Stimulated activated CD8-positive, alpha-beta memory T cell treated with anti-CD3 and anti-CD28 coated beads, Interleukin-15, amount 100 ng/mL, for 48 hours (primary cell): ENCODE results near the gene LRATD1.
A peak's percentile ranks its signal among the peaks of the same experiment; 100 is the strongest.

Experiments
- DNase-seq, 2 donors: peaks; one replicate each; pipeline ENCODE4 v3.0.0-alpha.2; 2020; ENCODE audit warnings: low read depth in 2 of 2

The LRATD1 gene

DNA sequence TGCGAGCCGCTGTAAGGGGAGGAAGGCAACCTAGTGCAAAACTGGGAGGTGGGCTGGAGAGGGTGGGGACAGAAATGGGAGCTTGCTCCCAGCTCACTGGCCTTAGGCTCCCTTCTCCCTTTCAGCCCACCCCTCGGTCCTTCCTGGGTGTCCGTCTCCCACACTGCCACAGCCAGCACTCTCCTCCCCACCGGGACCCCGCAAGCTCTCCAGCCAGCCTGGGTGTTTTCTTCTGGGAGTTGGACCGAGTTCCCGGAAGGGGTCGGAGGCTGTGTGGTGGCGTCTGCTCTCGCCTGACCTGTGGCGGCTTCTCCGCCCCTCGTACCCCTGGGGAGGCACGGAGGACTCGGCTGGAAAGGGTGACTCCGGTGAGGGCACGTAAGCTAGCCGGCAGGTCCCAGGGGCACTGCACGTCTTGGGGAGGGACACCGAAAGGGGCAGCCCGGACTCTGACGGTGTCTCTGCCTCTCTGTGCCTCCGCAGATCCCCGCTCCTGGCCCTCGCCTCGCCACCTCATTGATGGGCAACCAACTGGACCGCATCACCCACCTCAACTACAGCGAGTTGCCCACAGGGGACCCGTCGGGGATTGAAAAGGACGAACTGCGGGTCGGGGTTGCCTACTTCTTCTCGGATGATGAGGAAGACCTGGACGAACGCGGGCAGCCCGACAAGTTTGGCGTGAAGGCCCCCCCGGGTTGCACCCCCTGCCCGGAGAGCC, 1.1 kb downstream of the LRATD1 start:
- no peak for DNase-seq

DNA sequence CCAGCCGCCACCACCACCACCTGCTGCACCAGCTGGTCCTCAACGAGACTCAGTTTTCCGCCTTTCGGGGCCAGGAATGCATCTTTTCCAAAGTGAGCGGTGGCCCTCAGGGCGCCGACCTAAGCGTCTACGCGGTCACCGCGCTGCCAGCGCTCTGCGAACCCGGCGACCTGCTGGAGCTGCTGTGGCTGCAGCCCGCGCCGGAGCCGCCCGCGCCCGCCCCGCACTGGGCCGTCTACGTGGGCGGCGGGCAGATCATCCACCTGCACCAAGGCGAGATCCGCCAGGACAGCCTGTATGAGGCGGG, 1.6 kb downstream of the LRATD1 start:
- no peak for DNase-seq

DNA sequence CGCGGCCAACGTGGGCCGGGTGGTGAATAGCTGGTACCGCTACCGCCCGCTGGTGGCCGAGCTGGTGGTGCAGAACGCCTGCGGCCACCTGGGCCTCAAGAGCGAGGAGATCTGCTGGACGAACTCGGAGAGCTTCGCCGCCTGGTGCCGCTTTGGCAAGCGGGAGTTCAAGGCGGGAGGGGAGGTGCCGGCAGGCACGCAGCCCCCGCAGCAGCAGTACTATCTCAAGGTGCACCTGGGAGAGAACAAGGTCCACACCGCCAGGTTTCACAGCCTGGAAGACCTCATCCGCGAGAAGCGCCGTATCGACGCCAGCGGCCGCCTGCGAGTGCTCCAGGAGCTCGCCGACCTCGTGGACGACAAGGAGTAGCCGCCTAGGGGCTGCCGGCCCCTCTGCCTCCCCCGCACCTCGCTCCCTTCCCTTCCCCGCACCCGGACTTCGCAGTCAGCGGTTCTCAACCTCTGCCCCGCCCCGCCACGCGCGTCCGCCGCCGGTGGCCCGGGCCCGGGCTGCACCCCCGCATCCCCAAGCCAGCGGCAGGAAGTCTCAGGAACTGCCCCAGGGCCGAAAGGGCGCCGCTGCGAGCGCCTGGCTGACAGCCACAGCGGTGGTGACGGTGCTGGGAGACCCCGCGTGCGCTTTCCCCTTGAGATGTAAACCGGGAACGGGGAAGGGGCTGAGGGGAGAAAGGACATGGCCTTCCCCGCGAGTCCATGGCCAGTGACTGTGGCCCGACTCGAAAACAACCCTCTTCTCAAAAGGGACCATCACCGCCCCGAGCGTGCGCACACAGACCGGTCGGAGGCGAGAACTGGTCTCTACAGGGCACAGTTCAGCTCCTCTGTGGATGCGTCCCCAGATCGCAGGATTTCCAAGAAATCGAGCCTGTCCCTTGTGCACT, 2.2 kb downstream of the LRATD1 start:
- peak in 1 of 2 donors; percentile 7 for DNase-seq

DNA sequence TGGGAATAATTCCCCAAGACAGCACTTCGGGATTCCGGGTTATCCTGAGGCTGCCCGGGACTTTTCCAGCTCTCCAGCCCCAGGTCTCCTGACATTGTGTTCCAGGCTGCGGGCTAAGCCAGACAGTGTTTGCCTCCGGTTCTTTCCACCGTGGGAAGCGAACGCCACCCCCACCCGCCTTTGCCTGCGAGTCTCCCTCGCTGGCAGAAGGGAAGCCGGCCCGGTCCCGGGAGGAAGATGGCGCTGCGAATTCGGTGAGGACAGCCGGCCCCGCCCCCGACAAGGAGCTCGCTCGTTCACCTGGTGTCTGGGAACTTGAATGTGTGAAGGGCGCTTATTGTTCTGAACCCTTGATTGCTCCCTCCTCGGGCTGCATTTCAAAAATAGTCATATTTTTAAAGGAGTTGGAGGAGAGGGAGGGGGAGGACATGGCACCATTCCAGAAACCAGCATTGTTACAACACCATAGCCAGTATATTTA, 2.9 kb downstream of the LRATD1 start:
- DNase-seq, result no peak

DNA sequence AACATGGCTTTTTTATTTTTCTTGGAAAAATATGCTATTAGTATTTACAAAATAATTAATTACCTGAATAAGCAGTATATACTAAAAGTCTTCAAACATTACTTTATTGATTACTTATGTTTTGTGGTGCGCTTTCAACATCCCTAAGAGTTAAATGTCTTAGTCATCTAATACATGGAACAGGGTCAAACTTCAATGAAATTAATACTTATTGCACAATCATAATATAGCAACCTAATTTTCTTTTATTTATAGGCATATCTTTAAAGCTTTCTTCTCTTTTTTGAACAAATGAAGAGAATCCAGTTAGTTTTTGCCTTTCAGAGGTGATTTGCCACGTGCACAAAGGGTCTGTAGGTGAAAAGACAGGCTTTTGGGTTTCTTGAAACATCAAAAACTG, 6.0 kb downstream of the LRATD1 start:
- DNase-seq, result no peak

DNA sequence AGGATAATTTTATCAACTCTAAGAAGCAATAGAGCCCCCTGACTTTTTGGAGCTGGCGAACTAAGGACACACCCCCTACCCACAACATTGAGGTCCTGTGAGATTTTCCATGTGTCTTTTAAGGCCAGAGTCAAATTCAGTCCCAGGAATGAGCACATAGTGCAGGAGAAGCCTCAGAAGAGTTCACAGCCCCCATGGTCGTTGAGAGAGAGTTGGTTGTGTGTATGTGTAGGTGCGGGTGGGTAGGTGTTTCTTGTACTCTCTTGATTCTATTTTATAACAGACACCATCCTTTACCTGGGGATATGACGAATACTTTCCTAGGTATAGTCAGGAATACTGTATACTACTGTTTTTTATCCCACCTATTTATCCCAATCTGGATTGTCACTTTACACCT, 8.6 kb downstream of the LRATD1 start:
- DNase-seq, result no peak

DNA sequence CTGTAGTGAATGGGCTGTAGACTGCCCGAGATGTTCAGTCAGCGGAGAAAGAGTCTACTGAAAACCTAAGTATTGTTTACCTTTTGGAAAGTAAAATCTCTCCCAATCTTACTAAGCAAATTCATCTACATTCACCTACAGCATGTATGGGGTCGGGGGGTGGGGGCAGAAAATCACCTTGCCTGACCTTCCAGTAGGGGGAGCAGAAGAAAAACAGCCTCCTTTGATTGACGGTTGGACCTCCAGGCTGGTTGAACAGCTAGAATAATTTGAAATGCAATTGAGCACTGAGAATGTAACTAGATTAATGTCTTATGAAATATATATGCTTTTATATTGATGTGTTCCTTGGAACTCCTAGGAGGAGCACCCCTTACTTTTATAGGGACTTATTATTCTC, 10.0 kb downstream of the LRATD1 start:
- DNase-seq, result no peak

DNA sequence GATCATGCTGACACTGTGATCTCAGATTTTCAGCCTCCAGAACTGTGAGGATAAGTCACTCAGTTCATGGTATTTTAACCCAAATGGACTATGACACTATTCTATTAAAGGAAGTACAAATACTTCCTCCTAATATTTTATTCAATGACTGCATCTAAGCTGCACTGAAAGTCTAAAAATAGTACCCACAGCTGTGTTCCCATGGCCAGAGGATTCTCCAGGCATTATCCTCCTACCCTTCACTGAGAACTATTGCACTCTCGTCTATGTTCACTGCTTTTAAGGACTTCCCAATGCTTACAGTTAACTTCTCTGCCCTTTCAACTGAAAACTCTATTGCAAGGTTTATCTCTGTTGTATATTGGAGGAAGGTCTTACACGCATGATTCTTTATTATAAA, 15.2 kb downstream of the LRATD1 start:
- no peak for DNase-seq

DNA sequence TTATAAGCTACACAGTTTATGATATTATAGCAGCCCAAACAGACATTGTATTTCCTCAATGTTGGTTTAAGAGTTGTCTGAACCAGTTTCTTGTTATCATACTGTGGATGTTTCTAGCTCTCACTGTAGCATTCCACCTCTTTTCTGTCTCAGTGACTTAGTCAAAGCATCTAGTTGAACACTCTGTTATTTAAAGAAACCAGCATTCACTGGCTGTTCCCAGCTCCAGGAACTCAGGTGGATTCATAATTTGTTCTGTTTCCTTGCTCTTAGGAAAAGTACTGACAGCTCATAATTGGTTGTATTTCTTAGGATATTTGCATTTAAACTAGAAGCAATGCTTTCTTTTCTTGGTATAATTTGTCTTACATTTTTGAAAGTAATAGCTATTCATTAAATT, 17.5 kb downstream of the LRATD1 start:
- no peak for DNase-seq

DNA sequence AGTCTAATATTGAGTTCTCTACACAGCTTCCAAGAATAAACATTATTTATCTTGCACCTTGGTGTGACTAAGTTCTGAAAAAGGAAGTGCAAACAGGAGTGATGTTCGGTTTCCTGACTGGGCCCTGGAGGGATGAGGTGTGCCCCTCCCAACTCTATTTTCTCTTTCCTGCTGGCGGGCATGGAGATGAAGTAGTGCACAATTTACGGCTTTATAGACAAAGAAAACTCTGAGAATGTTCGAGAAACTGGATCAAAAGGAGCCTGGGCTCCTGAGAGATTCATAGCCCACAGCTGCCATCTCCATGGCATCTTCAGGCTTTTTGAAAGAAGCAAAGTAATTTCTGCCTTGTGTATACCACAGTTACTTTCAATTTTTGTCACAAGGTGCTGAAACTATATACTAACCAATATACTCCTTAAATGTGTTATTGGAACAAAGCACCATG, 22.3 kb downstream of the LRATD1 start:
- DNase-seq, result no peak

DNA sequence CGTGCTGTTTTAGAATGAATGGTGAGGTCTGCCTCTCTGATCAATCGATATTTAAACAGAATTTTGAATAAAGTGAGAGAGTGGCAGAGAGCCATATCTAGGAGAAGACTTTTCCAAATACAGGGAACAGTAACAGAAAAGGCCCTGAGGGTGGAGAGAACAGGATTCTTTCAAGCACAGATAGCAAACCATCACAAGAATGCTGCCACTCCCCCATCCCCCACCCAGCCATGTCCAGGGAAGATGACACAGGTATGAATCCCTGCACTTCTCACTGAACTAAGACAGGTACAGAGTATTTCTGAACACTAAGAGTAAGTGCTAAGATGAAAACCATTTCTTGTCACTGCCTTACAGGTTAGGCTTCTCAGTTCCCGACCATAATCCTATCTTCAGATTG, 23.6 kb downstream of the LRATD1 start:
- no peak for DNase-seq

DNA sequence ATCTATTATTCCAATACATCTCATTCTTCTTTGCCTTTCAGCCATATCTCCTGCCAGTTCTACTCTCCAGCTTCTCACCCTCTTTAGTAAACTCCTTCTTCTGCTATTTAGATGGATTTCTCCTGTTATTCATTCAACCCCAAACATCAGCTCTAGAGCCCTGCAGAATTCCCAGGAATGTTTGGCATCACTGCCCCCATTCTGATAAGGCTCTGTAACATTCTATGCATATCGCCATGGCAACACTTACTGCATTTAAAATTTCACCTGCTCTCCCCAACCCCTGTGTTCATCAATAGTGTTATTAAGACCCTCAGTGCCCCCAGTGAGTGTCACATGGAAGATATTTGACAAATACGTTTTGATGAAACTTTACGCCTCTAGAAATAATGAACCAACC, 28.6 kb downstream of the LRATD1 start:
- no peak for DNase-seq

DNA sequence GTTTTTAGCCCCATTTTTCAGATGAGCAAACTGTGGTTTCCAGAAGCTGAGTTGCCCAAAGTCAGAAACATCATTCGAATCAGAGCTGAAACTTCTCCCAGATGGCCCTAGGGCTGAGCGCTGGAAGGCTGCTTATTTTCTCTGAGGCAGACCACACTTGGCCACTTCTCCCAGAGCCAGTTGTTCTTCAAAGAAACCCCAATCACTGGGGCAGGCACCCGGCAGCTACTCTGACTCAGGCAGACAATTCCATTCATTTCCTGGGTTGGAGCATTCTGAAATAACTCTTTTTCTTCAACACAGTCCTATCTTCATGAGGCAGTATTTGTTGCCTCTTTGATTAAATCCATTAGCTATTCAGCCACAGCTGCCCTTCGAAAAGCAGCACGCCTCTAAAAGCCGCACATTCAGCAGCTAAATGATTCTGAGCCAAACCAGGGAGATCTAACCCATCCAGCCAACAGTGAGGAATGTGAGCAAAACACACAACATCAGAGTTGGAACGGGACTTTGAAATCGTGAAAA, 40.9 kb downstream of the LRATD1 start:
- DNase-seq, result no peak

DNA sequence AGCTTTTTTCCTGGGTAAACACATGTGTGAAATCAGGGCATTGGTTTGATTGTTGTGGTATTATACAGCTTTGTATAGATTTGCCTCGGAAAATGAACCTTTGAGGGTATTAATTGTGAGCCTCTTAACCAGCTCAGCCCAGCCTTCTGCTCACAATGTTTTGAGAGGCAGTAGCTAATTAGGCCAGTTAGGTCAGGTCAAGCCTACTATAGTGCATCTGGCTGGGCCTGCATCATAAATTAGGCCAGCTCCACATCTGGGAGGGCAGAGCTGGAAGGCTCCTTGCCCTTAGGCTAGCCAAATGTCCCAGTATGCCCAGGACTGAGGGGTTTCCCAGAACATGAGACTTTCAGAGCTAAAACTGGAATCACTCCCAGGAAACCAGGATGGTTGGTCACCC, 43.0 kb downstream of the LRATD1 start:
- DNase-seq, result no peak

DNA sequence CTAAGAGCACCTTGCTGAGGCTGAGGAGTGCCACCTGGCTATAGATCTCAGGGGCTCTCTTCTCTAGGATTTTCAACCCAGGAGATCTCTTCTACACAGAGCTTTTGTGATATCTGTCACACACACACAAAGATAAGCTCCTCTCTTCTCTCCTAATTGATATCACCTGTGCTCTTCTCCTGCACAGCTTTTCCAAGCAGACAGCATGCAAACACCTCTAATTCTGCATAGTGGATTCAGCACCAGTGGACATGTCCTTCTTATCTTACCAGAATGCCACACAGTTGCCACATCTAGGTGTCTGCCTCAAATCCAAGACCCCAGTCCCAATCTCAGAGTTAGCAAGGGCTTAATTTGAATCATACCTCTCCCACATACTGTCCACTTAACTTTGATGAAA, 43.9 kb downstream of the LRATD1 start:
- DNase-seq, result no peak

DNA sequence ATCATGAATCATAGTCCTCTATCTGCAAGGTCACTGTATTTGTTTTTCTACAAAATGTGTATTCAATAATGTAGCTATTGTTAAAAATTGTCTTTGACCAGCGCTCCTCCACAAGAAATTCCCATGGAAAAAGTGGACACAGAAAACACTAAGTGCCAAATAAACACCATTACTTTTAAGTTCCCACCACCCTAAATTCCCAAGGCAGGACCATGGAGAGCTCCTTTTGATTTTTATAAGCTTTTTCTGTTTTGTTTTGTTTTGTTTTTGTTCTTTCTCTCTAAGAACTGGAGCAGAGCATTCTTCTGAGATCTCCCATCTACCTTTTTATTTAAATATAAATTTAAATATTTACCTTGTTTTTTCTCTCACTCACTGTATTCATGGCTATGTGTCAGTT, 44.5 kb downstream of the LRATD1 start:
- no peak for DNase-seq

DNA sequence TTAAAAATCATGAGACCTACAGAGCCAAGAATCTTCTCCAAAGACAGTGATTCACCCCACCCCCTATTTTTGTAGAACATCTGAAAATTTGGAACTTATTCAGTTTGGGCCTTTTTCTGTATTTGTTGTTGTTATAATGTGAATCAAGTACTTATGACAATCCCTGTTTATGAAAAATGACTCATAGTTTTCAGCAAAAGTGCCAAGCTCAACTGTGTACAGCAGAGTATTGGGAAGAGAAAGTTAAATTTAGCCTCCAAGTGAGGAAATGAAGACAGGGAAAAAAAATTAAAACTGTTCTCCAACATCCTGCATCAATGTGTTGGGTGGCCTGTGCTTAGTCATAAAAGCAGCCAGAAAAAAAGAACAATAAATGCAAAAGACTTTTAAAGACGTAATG, 46.2 kb downstream of the LRATD1 start:
- no peak for DNase-seq

DNA sequence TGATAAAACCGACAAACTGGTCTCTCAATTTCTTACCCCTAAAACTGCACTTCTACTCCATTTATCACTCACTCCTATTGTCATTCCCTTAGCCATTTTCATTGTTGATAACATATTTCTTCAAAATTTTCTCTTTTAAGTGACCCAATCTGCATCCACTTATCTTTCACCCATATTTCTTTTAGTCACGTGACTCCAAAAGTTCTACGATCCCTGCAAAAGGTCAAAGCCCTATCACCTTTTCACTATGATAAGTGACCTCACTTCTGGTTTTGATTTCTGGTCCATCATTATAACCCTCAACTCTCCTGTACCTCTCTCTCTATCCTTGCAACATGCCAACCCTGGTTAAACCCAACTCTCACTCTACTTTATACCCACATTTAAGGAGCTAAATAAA, 49.1 kb downstream of the LRATD1 start:
- DNase-seq, result no peak
